Measurements from ENCODE around the gene IL1RAPL1.

IL1RAPL1 gene

DNA sequence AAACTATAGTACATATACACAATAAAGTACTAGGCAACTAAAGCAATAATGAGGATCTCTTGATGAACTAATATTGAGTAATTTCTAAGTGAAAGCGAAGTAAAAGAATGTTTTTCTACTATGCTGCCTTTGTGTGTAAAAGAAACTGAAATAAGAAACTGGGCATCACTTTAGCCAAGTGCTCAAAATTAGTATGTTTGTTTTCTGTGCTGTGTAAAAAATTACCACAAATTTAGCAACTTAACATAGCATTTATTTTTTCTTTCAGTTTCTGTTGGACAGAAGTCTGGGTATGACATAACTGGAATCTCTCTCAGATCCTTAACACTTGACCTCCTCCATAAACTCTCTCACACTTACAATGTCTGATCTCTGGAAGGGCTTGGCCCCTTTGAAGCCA, 941.0 kb downstream of the IL1RAPL1 start:
- Histone ChIP-seq H3K4me3 (no peak overlapping the region), H3K27ac (no peak overlapping the region)
- TF ChIP-seq, protein P1, sequence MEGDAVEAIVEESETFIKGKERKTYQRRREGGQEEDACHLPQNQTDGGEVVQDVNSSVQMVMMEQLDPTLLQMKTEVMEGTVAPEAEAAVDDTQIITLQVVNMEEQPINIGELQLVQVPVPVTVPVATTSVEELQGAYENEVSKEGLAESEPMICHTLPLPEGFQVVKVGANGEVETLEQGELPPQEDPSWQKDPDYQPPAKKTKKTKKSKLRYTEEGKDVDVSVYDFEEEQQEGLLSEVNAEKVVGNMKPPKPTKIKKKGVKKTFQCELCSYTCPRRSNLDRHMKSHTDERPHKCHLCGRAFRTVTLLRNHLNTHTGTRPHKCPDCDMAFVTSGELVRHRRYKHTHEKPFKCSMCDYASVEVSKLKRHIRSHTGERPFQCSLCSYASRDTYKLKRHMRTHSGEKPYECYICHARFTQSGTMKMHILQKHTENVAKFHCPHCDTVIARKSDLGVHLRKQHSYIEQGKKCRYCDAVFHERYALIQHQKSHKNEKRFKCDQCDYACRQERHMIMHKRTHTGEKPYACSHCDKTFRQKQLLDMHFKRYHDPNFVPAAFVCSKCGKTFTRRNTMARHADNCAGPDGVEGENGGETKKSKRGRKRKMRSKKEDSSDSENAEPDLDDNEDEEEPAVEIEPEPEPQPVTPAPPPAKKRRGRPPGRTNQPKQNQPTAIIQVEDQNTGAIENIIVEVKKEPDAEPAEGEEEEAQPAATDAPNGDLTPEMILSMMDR (IDR thresholded peaks at IDR 0.05), result no peak
- no peak for DNase-seq (ENCODE audit: low spot score)

DNA sequence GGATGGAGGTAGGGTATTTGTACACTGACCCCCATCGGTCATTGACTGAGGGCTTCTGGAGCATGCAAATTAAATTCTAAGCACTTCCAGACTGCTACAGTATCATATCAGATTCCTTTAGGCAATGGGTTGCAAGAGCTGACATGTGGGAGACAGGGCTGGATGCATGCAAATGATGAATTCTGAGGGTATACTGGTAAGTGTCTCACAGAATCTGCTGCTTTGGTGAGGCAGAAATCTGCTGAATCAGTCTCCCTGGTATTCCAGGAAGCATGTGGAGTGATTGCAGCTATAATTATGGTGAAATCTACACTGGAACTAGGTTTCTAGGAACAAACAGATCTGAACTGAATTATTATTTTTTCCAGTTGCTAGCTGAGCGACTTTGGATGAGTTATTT, 943.3 kb downstream of the IL1RAPL1 start:
- no peak for DNase-seq (ENCODE audit: low spot score)
- no peak overlapping the region for H3K27ac ChIP-seq
- no peak overlapping the region for H3K4me3 ChIP-seq
- TF ChIP-seq, protein P1 (IDR thresholded peaks at IDR 0.05), result no peak

DNA sequence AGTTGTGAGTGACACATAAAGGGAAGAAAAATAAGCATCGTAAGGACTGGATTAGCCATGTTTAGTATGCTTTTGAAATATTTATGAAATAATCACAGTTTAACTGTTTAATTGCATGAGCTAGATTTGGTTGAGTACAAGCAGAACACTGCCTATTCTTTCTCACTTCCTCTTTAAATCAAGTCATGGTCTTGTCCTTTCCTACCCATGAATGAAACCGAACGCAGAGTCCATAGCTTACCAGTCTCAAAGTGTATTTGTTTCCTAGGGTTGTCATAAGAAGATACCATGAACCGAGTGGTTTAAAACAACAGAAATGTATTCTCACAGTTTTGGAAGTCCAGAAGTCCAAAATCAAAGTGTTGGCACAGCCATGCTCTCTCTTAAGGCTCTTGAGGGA, 944.1 kb downstream of the IL1RAPL1 start:
- TF ChIP-seq, protein P1 (IDR thresholded peaks at IDR 0.05), result no peak
- H3K27ac ChIP-seq, result no peak overlapping the region
- no peak overlapping the region for H3K4me3 ChIP-seq
- DNase-seq (ENCODE audit: low spot score), result no peak

DNA sequence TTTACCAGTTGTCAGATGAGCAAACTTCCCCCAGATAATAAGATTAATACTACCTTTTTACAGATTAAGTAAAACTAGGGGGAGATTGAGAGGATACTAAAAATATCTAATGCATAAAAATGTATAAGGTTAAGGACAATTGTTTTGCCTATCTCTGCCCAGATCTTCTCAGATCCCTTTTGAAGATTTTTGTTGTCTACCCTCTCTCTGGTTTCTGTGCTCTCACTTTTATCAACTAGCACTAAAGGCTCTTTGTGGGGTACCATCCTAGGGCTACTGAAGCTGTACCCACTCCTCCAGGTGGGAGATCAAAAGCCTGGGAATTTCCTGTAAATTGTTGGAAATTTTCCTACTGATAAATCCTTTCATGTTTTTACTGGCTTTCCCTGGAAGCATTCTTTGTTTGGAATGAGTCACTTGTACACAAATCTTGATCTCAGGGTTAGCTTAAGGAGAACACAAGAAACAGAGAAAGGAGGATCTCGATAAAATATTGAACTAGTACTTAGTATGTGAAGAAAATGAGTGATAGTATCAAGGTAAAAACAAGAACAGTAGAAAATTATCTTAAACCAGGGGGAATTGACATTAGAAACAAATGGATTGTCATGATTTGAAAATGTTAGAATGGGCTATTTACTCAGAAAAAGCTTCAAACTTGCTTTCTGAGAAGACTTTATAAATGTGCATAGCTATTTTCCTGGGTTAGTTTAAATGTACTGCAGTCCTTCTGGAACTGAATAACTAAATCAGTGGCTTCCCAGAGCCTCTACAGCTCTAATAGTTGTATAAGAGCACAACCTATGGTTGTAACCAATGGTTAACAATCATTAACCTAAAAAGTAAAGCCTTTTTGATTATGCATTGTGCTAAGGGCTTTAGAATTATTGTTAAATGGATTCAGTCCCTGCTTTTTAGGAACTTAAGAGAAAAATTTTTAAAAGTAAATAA, 948.2 kb downstream of the IL1RAPL1 start:
- Histone ChIP-seq H3K27ac (no peak overlapping the region), H3K4me3 (no peak overlapping the region)
- DNase-seq (ENCODE audit: low spot score), result no peak
- TF ChIP-seq, protein P1 (IDR thresholded peaks at IDR 0.05), result no peak

DNA sequence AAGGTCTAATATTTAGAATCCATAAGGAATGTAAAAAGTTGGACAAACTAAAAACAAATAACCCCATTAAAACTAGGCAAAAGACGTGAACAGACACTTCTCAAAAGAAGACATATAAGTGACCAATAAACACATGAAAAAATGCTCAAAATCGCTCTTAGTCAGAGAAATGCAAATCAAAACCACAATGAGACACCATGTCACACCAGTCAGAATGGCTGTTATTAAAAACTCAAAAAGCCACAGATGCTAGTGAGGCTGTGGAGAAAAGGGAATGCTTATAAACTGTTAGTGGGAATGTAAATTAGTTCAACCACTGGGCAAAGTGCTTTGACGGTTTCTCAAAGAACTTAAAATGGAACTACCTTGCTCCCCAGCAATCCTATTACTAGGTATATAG, 953.8 kb downstream of the IL1RAPL1 start:
- TF ChIP-seq, protein P1 (IDR thresholded peaks at IDR 0.05), result no peak
- no peak overlapping the region for H3K27ac ChIP-seq
- no peak for DNase-seq (ENCODE audit: low spot score)
- no peak overlapping the region for H3K4me3 ChIP-seq

DNA sequence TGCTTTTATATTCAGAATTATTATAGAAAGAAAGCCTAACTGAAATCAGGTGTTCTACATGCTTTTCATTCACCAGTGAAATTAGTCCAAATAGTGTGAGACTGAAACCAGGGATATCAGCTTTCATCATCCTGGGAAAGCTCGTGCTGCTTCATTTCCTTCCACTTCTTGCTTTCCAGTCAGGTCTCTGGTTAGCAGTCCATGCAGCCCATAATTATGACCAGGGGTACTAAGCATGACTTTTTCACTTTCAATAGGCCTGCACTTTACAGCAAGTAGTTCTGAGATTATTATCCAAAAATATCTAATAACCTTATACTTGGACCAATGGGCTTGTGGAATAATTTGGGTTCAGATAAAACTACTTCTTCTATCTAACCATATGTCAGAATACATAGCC, 954.9 kb downstream of the IL1RAPL1 start:
- DNase-seq (ENCODE audit: low spot score), result no peak
- TF ChIP-seq, protein P1 (IDR thresholded peaks at IDR 0.05), result no peak
- Histone ChIP-seq H3K4me3 (no peak overlapping the region), H3K27ac (no peak overlapping the region)

DNA sequence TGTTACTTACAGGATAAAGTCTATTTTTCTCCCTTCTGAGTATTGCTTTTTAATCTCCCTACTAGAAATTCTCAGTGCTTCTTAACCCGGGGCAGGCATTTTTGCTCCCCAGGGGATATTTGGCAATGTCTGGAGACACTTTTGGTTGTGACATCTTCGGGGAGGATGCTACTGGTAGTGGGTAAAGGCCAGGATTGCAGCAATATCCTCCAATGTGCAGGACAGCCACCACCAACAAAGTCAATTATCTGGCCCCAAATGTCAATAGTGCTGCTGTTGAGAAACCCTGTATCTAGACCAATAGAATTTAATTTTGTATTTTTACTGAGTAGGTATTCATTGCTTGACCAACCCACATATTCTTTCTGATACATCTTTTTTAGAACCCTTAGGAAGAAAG, 958.6 kb downstream of the IL1RAPL1 start:
- no peak for DNase-seq (ENCODE audit: low spot score)
- H3K27ac ChIP-seq, result no peak overlapping the region
- H3K4me3 ChIP-seq, result no peak overlapping the region
- TF ChIP-seq, protein P1 (IDR thresholded peaks at IDR 0.05), result no peak
